Endothelial cell of umbilical vein (primary cell): Measurements from ENCODE around the gene SLC24A1.

Source experiments
- CTCF ChIP-seq, 2 donors: IDR thresholded peaks; 1 replicate in 1 of 2; 2 replicates in 1 of 2; pipeline ENCODE4 v1.5.1; 2011; ENCODE audit warnings: low read length in 2 of 2, mild to moderate bottlenecking in 2 of 2, moderate library complexity in 2 of 2, control low read depth in 1 of 2, inconsistent platforms in 1 of 2, low read depth in 1 of 2; ENCODE audit not compliant: insufficient read depth in 1 of 2; ENCODE audit errors: extremely low read depth in 1 of 2
- FOS ChIP-seq: IDR thresholded peaks from 2 replicates; pipeline ENCODE4 v1.6.1; 2011; ENCODE audit warnings: mild to moderate bottlenecking, low read length, moderate library complexity, borderline replicate concordance; ENCODE audit not compliant: insufficient read depth
- GATA2 ChIP-seq: IDR thresholded peaks from 2 replicates; pipeline ENCODE4 v1.7.0; 2011; ENCODE audit warnings: low read depth, mild to moderate bottlenecking, moderate library complexity, mixed read lengths, low read length; ENCODE audit not compliant: insufficient read length, insufficient read depth
- POLR2A ChIP-seq: IDR thresholded peaks from 2 replicates; pipeline ENCODE4 v1.6.1; 2012; ENCODE audit warnings: low read depth, mild to moderate bottlenecking, control low read depth, low read length
- TF ChIP-seq, protein P1 (sequence below): IDR thresholded peaks from 2 replicates; pipeline ENCODE4 v1.6.1; 2011; ENCODE audit not compliant: insufficient read depth, insufficient read length

DNA sequence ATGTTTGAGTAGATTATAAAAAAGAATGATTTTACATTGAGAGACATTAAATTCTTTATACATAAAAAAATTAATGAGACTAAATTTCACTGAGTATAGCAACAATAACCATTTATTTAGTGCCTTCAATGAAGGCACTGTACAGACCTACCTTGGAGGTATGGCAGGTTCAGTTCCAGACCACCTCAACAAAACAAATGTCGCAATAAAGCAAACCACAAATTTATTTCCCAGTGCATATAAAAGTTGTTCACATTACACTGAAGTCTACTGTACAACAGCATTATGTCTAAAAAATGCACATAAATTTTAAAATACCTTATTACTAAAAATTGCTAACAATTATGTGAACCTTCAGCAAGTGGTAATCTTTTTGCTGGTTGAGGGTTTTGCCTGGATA is 58.8 kb downstream of the SLC24A1 start:
- TF ChIP-seq CTCF (IDR thresholded peaks at IDR 0.05; ENCODE audit: extremely low read depth in 1 of 2, insufficient read depth in 1 of 2, low read depth in 1 of 2, low read length in 2 of 2): no peak
- no peak for TF ChIP-seq FOS
- TF ChIP-seq POLR2A: no peak
- TF ChIP-seq GATA2: no peak
- TF ChIP-seq, protein P1, sequence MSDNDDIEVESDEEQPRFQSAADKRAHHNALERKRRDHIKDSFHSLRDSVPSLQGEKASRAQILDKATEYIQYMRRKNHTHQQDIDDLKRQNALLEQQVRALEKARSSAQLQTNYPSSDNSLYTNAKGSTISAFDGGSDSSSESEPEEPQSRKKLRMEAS: no peak
